ENCODE results near the gene DDIT3. TPM values are rescaled to one million over a fixed set of nuclear protein-coding genes. Genes with fewer than 3 reads are reported as not detected.
A peak's percentile ranks its signal among the peaks of the same experiment; 100 is the strongest.

The DDIT3 gene
- total and polyA plus RNA-seq, 2 donors (not counting 1 experiment from before 2014, with no cell fraction given): 35.6 to 159 TPM

GRCh38 chr12:57472391-57472790 is 47.9 kb downstream of the DDIT3 start:
- Histone ChIP-seq H4K20me1 (ENCODE audit: control insufficient read depth, insufficient read depth, low read length, poor library complexity, severe bottlenecking) (peaks cover 23% of the 10 kb centered on the region), H3K27ac (ENCODE audit: low read length in 2 of 2) (peak overlapping the region in 1 of 2 donors; percentile 27), H3K27me3 (replicated peaks in 1 of 4; ENCODE audit: control extremely low read depth in 1 of 4, control insufficient read depth in 3 of 4, insufficient read depth in 4 of 4, low read length in 3 of 4) (no peaks in the 10 kb centered on the region), H2AFZ (ENCODE audit: insufficient read depth, low read depth, low read length, poor library complexity, severe bottlenecking) (no peak overlapping the region), H3K79me2 (ENCODE audit: control insufficient read depth, insufficient read depth, low read length) (peaks cover 46% of the 10 kb centered on the region), H3K36me3 (replicated peaks in 1 of 2; ENCODE audit: control extremely low read depth in 1 of 2, control insufficient read depth in 1 of 2, extremely low read depth in 1 of 2, insufficient read depth in 2 of 2, low read length in 1 of 2) (peaks cover 2 to 65% of the 10 kb centered on the region in 2 experiments), H3K4me3 (ENCODE audit: control extremely low read depth in 1 of 5, extremely low read depth in 1 of 5, insufficient read depth in 1 of 5, low read depth in 2 of 5, low read length in 4 of 5) (no peak overlapping the region), H3K9me3 (ENCODE audit: control extremely low read depth in 1 of 3, control insufficient read depth in 2 of 3, insufficient read depth in 1 of 3, low read length in 2 of 3) (no peaks in the 10 kb centered on the region), H3K4me1 (ENCODE audit: control insufficient read depth in 2 of 2, insufficient read depth in 2 of 2, low read length in 2 of 2) (peaks cover 28 to 45% of the 10 kb centered on the region in 2 donors), H3K4me2 (replicated peaks; ENCODE audit: low read depth, low read length, poor library complexity, severe bottlenecking) (no peak overlapping the region), H3K9ac (ENCODE audit: low read length) (no peak overlapping the region)
- H3K27ac Mint-ChIP-seq: peak overlapping the region; percentile 80
- CTCF ChIA-PET: interaction anchor here (10.4 kb wide), 1 partner anchor 11 kb away, joined by 166 read pairs; the partner anchor contains the start of gene GLI1
- H3K9me3 Mint-ChIP-seq (ENCODE audit: insufficient read depth): no peaks in the 10 kb centered on the region
- no peak overlapping the region for H3K4me3 Mint-ChIP-seq
- intact Hi-C loops (cut with micrococcal nuclease): no loop called here
- H3K27me3 Mint-ChIP-seq: no peaks in the 10 kb centered on the region
- 100% methylated on average over 1 of the region's 3 CpGs for WGBS (ENCODE audit: insufficient coverage)
- TF ChIP-seq CTCF (IDR thresholded peaks at IDR 0.05) (no peak), EZH2 (IDR thresholded peaks at IDR 0.05; ENCODE audit: borderline replicate concordance, insufficient read depth, low read depth, low read length, poor library complexity, severe bottlenecking) (no peak)
- POLR2A ChIA-PET: no interaction called here
- ATAC-seq (ENCODE audit: low read depth) (no peak), DNase-seq (no peak)
- H3K4me1 Mint-ChIP-seq: peaks cover 45% of the 10 kb centered on the region

GRCh38 chr12:57471661-57472060 is 48.7 kb downstream of the DDIT3 start:
- intact Hi-C loops (cut with micrococcal nuclease): no loop called here
- no peak overlapping the region for H3K27ac Mint-ChIP-seq
- Histone ChIP-seq H2AFZ (ENCODE audit: insufficient read depth, low read depth, low read length, poor library complexity, severe bottlenecking) (no peak overlapping the region), H3K79me2 (ENCODE audit: control insufficient read depth, insufficient read depth, low read length) (peaks cover 39% of the 10 kb centered on the region), H3K27ac (ENCODE audit: low read length in 2 of 2) (peak overlapping the region in 1 of 2 donors; percentile 52), H3K9me3 (ENCODE audit: control extremely low read depth in 1 of 3, control insufficient read depth in 2 of 3, insufficient read depth in 1 of 3, low read length in 2 of 3) (no peaks in the 10 kb centered on the region), H3K9ac (ENCODE audit: low read length) (no peak overlapping the region), H4K20me1 (ENCODE audit: control insufficient read depth, insufficient read depth, low read length, poor library complexity, severe bottlenecking) (peaks cover 23% of the 10 kb centered on the region), H3K27me3 (replicated peaks in 1 of 4; ENCODE audit: control extremely low read depth in 1 of 4, control insufficient read depth in 3 of 4, insufficient read depth in 4 of 4, low read length in 3 of 4) (no peaks in the 10 kb centered on the region), H3K36me3 (replicated peaks in 1 of 2; ENCODE audit: control extremely low read depth in 1 of 2, control insufficient read depth in 1 of 2, extremely low read depth in 1 of 2, insufficient read depth in 2 of 2, low read length in 1 of 2) (peaks cover 2 to 65% of the 10 kb centered on the region in 2 experiments), H3K4me3 (ENCODE audit: control extremely low read depth in 1 of 5, extremely low read depth in 1 of 5, insufficient read depth in 1 of 5, low read depth in 2 of 5, low read length in 4 of 5) (no peak overlapping the region), H3K4me2 (replicated peaks; ENCODE audit: low read depth, low read length, poor library complexity, severe bottlenecking) (no peak overlapping the region), H3K4me1 (ENCODE audit: control insufficient read depth in 2 of 2, insufficient read depth in 2 of 2, low read length in 2 of 2) (peaks cover 28 to 38% of the 10 kb centered on the region in 2 donors)
- no peaks in the 10 kb centered on the region for H3K9me3 Mint-ChIP-seq (ENCODE audit: insufficient read depth)
- CTCF ChIA-PET: interaction anchor here (10.4 kb wide), 1 partner anchor 11 kb away, joined by 166 read pairs; the partner anchor contains the start of gene GLI1
- 92% methylated on average over 2 of the region's 3 CpGs for WGBS (ENCODE audit: insufficient coverage)
- H3K27me3 Mint-ChIP-seq: no peaks in the 10 kb centered on the region
- H3K4me1 Mint-ChIP-seq: peaks cover 38% of the 10 kb centered on the region
- TF ChIP-seq CTCF (IDR thresholded peaks at IDR 0.05) (no peak), EZH2 (IDR thresholded peaks at IDR 0.05; ENCODE audit: borderline replicate concordance, insufficient read depth, low read depth, low read length, poor library complexity, severe bottlenecking) (no peak)
- ATAC-seq (ENCODE audit: low read depth) (no peak), DNase-seq (no peak)
- no peak overlapping the region for H3K4me3 Mint-ChIP-seq
- POLR2A ChIA-PET: no interaction called here

Data from B cell (primary cell).